ENCODE results near the gene EPS8. TPM values are rescaled to one million over a fixed set of nuclear protein-coding genes. Genes with fewer than 3 reads are reported as not detected.

The EPS8 gene
- total RNA-seq, 1 donor from 2014 or later, result 0.89 TPM

DNA sequence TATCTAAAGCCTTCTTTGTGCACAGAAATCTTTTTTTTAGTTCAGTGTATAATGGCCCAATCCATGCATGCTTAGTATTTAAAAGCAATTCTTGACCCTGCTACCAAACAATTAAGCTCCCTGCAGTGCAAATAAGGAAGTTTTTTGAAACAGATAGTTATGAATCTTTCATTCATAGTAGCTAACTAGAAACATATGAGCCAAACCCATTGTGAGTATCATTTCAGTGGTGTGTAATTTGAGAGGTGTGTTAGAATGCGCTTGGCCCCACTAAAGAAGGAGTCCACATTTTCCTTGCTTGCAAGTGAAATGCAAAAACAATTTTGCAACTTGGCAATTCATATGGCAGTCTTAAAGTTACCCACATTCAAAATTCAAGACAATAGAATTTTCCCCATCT is 14.4 kb downstream of the EPS8 start:
- peaks cover 24% of the 10 kb centered on the region for H3K27me3 Mint-ChIP-seq
- H3K4me1 Mint-ChIP-seq, result no peaks in the 10 kb centered on the region
- intact Hi-C loops (cut with micrococcal nuclease), result no loop called here
- DNase-seq (no peak), ATAC-seq (ENCODE audit: low read depth) (no peak)
- ChIA-PET POLR2A (no interaction called here), CTCF (no interaction called here)
- H3K27ac Mint-ChIP-seq, result no peak overlapping the region
- no peaks in the 10 kb centered on the region for H3K36me3 Mint-ChIP-seq (ENCODE audit: low read depth)
- no peaks in the 10 kb centered on the region for H3K9me3 Mint-ChIP-seq
- TF ChIP-seq, protein P1, sequence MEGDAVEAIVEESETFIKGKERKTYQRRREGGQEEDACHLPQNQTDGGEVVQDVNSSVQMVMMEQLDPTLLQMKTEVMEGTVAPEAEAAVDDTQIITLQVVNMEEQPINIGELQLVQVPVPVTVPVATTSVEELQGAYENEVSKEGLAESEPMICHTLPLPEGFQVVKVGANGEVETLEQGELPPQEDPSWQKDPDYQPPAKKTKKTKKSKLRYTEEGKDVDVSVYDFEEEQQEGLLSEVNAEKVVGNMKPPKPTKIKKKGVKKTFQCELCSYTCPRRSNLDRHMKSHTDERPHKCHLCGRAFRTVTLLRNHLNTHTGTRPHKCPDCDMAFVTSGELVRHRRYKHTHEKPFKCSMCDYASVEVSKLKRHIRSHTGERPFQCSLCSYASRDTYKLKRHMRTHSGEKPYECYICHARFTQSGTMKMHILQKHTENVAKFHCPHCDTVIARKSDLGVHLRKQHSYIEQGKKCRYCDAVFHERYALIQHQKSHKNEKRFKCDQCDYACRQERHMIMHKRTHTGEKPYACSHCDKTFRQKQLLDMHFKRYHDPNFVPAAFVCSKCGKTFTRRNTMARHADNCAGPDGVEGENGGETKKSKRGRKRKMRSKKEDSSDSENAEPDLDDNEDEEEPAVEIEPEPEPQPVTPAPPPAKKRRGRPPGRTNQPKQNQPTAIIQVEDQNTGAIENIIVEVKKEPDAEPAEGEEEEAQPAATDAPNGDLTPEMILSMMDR (IDR thresholded peaks at IDR 0.05), result no peak
- no peak overlapping the region for H3K4me3 Mint-ChIP-seq

DNA sequence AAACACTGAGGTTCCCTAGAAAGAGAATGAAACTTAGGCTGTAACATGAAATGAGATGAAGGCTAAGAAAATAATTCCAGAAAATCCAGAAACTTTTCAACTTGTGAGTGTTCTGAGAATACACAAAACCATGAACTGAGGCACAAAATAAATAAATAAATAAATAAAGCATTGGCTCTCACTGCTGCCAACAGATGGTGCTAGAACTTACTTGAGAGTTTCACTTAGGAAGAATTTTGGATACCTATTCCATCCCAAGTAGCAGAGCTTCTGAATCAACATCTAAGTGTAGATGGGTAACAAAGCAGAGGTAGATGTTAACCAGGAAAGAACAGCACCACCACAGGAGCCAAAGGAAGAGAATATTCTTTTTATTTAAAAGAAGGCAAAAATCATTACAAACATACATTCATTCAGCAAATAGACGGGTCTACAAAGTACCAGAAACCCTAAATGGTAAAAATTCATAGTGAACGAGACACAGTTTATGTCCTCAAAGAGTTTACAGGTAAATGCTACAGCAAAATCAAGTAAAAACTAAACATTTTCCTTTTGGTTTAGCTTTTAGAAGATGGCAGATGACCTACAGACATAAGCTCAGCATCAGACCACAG is 16.7 kb downstream of the EPS8 start:
- no peak overlapping the region for H3K27ac Mint-ChIP-seq
- intact Hi-C loops (cut with micrococcal nuclease), result loop anchor here (1.0 kb wide), 2 partner anchors 84 to 127 kb away; no protein-coding TSS in a partner anchor
- ChIA-PET CTCF (interaction anchor here (0.8 to 1.2 kb wide), 4 partner anchors 75 to 129 kb away, joined by 3 to 4 read pairs (median 3); no protein-coding TSS in a partner anchor), POLR2A (no interaction called here)
- ATAC-seq (ENCODE audit: low read depth), result no peak
- no peak overlapping the region for H3K4me3 Mint-ChIP-seq
- DNase-seq, result no peak
- no peaks in the 10 kb centered on the region for H3K4me1 Mint-ChIP-seq
- H3K27me3 Mint-ChIP-seq, result peaks cover 13% of the 10 kb centered on the region
- TF ChIP-seq, protein P1 (IDR thresholded peaks at IDR 0.05), result no peak
- H3K9me3 Mint-ChIP-seq, result no peaks in the 10 kb centered on the region
- H3K36me3 Mint-ChIP-seq (ENCODE audit: low read depth), result no peaks in the 10 kb centered on the region

DNA sequence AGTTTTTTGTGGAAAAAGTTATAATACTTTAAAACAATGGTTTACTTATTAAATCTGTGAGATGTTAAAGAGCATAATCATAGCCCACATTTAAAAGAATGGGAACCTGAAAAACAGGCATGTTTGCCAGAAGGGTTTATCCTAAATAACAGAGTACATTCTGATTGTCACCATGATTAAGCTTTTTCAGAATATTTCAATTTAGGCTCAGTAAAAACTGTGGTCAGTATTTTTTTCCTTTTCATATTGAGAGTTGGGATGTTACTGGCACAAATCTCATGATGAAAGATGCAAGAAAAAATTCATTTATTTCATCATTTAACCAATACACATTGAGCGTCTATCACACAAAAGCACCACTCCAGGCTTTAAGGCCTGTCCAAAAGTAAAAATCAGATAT is 18.6 kb downstream of the EPS8 start:
- no peaks in the 10 kb centered on the region for H3K9me3 Mint-ChIP-seq
- H3K27me3 Mint-ChIP-seq, result peaks cover 5% of the 10 kb centered on the region
- ChIA-PET POLR2A (interaction anchor here (1.2 kb wide), 1 partner anchor 19 kb away, joined by 3 read pairs; the partner anchor contains the start of gene EPS8), CTCF (no interaction called here)
- no peak overlapping the region for H3K27ac Mint-ChIP-seq
- TF ChIP-seq, protein P1 (IDR thresholded peaks at IDR 0.05), result no peak
- ATAC-seq (ENCODE audit: low read depth), result no peak
- H3K36me3 Mint-ChIP-seq (ENCODE audit: low read depth), result no peaks in the 10 kb centered on the region
- no peaks in the 10 kb centered on the region for H3K4me1 Mint-ChIP-seq
- no peak overlapping the region for H3K4me3 Mint-ChIP-seq
- DNase-seq, result no peak
- intact Hi-C loops (cut with micrococcal nuclease), result no loop called here

DNA sequence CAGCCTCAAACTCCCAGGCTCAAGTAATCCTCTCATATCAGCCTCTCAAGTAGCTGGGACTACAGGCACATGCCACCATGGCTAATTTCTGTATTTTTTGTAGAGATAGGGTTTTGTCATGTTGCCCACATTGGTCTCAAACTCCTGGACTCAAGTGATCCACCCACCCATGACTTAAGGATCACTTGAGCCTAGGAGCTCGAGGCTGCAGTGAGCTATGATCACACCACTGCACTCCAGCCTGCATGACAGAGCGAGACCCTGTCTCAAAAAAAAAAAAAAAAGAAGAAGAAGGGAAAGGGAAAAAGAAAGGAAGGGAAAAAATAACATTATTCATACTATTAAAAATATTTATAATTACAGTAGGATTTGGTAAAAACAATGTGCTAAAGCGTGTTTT is 19.2 kb downstream of the EPS8 start:
- no peak overlapping the region for H3K27ac Mint-ChIP-seq
- no peaks in the 10 kb centered on the region for H3K36me3 Mint-ChIP-seq (ENCODE audit: low read depth)
- intact Hi-C loops (cut with micrococcal nuclease), result no loop called here
- H3K4me1 Mint-ChIP-seq, result no peaks in the 10 kb centered on the region
- CTCF ChIA-PET, result no interaction called here
- no peak for DNase-seq
- TF ChIP-seq, protein P1 (IDR thresholded peaks at IDR 0.05), result no peak
- H3K27me3 Mint-ChIP-seq, result peaks cover 4% of the 10 kb centered on the region
- no peaks in the 10 kb centered on the region for H3K9me3 Mint-ChIP-seq
- H3K4me3 Mint-ChIP-seq, result no peak overlapping the region
- ATAC-seq (ENCODE audit: low read depth), result no peak
- POLR2A ChIA-PET, result interaction anchor here (1.2 kb wide), 1 partner anchor 19 kb away, joined by 3 read pairs; the partner anchor contains the start of gene EPS8

DNA sequence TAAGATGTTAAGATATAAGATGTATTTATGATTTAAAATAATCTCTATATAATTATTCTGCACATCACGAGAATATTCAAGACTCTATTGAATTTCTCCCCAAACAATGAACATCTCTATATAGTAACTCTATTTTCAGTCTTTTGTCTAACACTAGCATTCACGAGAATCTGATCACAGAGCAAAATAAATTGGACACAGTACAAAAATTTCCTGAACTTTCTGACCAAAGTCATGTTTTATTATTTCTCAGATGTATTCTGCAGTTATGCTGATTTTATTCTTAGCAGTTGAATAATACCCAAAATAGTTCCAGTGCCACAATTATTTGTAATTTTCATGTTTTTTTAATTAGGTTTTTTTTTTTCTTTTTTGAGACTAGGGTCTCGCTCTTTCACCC is 19.6 kb downstream of the EPS8 start:
- Mint-ChIP-seq H3K4me1 (no peaks in the 10 kb centered on the region), H3K27me3 (no peaks in the 10 kb centered on the region), H3K27ac (no peak overlapping the region), H3K9me3 (no peaks in the 10 kb centered on the region), H3K4me3 (no peak overlapping the region), H3K36me3 (ENCODE audit: low read depth) (no peaks in the 10 kb centered on the region)
- TF ChIP-seq, protein P1 (IDR thresholded peaks at IDR 0.05), result no peak
- DNase-seq (no peak), ATAC-seq (ENCODE audit: low read depth) (no peak)
- CTCF ChIA-PET, result no interaction called here
- intact Hi-C loops (cut with micrococcal nuclease), result no loop called here
- POLR2A ChIA-PET, result no interaction called here

All from activated B cell treated with CpG ODN at 0.5 μM for 24 hours (primary cell).